ENCODE measurements around the gene RING1. TPM values are rescaled to one million over a fixed set of nuclear protein-coding genes. Genes with fewer than 3 reads are reported as not detected.
"Not testable (repeated sequence)": the region's sequence is repeated elsewhere in the genome, so short reads cannot be mapped to it uniquely, and the experiment has no call there.

The RING1 gene
- total and polyA plus RNA-seq, 12 donors: 26.5 to 35.1 (median 28.3) TPM

GRCh38 chr6:33217681-33218080 lies 9.4 kb downstream of the RING1 start:
- Histone ChIP-seq H3K27me3 (peaks cover 0 to 32% (median 11%) of the 10 kb centered on the region in 7 donors), H3K27ac (no peak overlapping the region), H3K4me1 (peaks cover 0 to 18% (median 12%) of the 10 kb centered on the region in 9 donors), H3K4me3 (no peak overlapping the region), H3K9me3 (no peaks in the 10 kb centered on the region), H3K36me3 (no peaks in the 10 kb centered on the region)
- intact Hi-C loops (cut with DNase I): loop anchor here in 1 of 10 donors (5.0 kb wide), 1 partner anchor 215 kb away; no protein-coding TSS in a partner anchor
- no peak for DNase-seq
- TF ChIP-seq CTCF (IDR thresholded peaks at IDR 0.05): no peak
- ATAC-seq: no peak
- 68 to 72% methylated on average over 3 of the region's 3 CpGs for WGBS, 2 donors

GRCh38 chr6:33226503-33227120 lies 18.3 kb downstream of the RING1 start:
- intact Hi-C loops (cut with DNase I); H3K4me3 ChIP-seq; H3K27ac ChIP-seq; H3K36me3 ChIP-seq; H3K4me1 ChIP-seq; ATAC-seq; DNase-seq; H3K9me3 ChIP-seq: not testable (repeated sequence)
- 46% methylated on average over 14 of the region's 14 CpGs for WGBS, 2 donors
- H3K27me3 ChIP-seq: peaks cover 0 to 60% (median 16%) of the 10 kb centered on the region in 7 donors

GRCh38 chr6:33235221-33235634 lies 26.9 kb downstream of the RING1 start:
- DNase-seq: no peak
- H3K27me3 ChIP-seq: peaks cover 0 to 47% (median 22%) of the 10 kb centered on the region in 7 donors
- WGBS, 2 donors: 13 to 15% methylated on average over 6 of the region's 6 CpGs

GRCh38 chr6:33236328-33236727 lies 28.0 kb downstream of the RING1 start:
- no peaks in the 10 kb centered on the region for H3K36me3 ChIP-seq

More at GRCh38 chr6:33235221-33235634, 26.9 kb downstream of the RING1 start:
- intact Hi-C loops (cut with DNase I): loop anchor here in 1 of 10 donors (5.0 to 10.0 kb wide), 2 partner anchors 238 to 320 kb away; no protein-coding TSS in a partner anchor
- no peak overlapping the region for H3K4me3 ChIP-seq
- H3K9me3 ChIP-seq: no peaks in the 10 kb centered on the region
- no peak overlapping the region for H3K27ac ChIP-seq
- no peaks in the 10 kb centered on the region for H3K36me3 ChIP-seq
- no peaks in the 10 kb centered on the region for H3K4me1 ChIP-seq
- no peak for ATAC-seq
- TF ChIP-seq CTCF (IDR thresholded peaks at IDR 0.05): no peak

More at GRCh38 chr6:33236328-33236727, 28.0 kb downstream of the RING1 start:
- TF ChIP-seq CTCF (IDR thresholded peaks at IDR 0.05): no peak
- DNase-seq (no peak), ATAC-seq (no peak)
- Histone ChIP-seq H3K4me3 (no peak overlapping the region), H3K27ac (no peak overlapping the region), H3K9me3 (no peaks in the 10 kb centered on the region), H3K27me3 (peaks cover 0 to 56% (median 22%) of the 10 kb centered on the region in 7 donors), H3K4me1 (no peaks in the 10 kb centered on the region)
- intact Hi-C loops (cut with DNase I): loop anchor here in 1 of 10 donors (5.0 to 10.0 kb wide), 2 partner anchors 239 to 322 kb away; no protein-coding TSS in a partner anchor

Measured in heart right ventricle (tissue), 16 donors.